Ectodermal cell (in vitro differentiated cells): ENCODE measurements around the gene MS4A8. TPM values are rescaled to one million over a fixed set of nuclear protein-coding genes. Genes with fewer than 3 reads are reported as not detected.
"Not testable (repeated sequence)": the region's sequence is repeated elsewhere in the genome, so short reads cannot be mapped to it uniquely, and the experiment has no call there.

Experiments used
- H3K27ac ChIP-seq: 2 replicates; pipeline ENCODE4 v1.7.0; 2013; ENCODE audit warnings: mild to moderate bottlenecking, low read depth, low read length; ENCODE audit not compliant: insufficient read depth, poor library complexity, severe bottlenecking
- H3K27me3 ChIP-seq: 2 replicates; pipeline ENCODE4 v1.7.0; 2013; ENCODE audit warnings: mild to moderate bottlenecking, low read length; ENCODE audit not compliant: insufficient read depth, control insufficient read depth, poor library complexity, severe bottlenecking
- H3K36me3 ChIP-seq: one replicate; pipeline ENCODE4 v1.7.0; 2013; ENCODE audit warnings: low read length; ENCODE audit not compliant: control insufficient read depth, insufficient read depth
- H3K4me1 ChIP-seq: one replicate; pipeline ENCODE4 v1.7.0; 2013; ENCODE audit warnings: low read length; ENCODE audit not compliant: control insufficient read depth, insufficient read depth
- H3K4me3 ChIP-seq: 2 replicates; pipeline ENCODE4 v1.7.0; 2013; ENCODE audit warnings: low read depth, low read length, control low read depth; ENCODE audit not compliant: insufficient read depth
- H3K9me3 ChIP-seq: 2 replicates; pipeline ENCODE4 v1.7.0; 2013; ENCODE audit warnings: mild to moderate bottlenecking, low read length, moderate library complexity; ENCODE audit not compliant: control insufficient read depth
- WGBS, 2 experiments: methylation state at CpG; one replicate each; pipeline ENCODE4 v1.1.7; 2013; ENCODE audit warnings: missing lambda C conversion rate in 2 of 2; 5-methylcytosine and 5-hydroxymethylcytosine counted together
- polyA plus RNA-seq, 4 experiments: library from polyadenylated mRNA; stranded (reverse); fragments of 50-300 nt; gene quantifications; one replicate each; pipeline ENCODE4 v1.2.3, GENCODE V29; 2013

MS4A8 gene
- not detected for polyA plus RNA-seq (2013, experiment 1 of 4)
- polyA plus RNA-seq (2013, experiment 2 of 4) = 0.21 TPM
- polyA plus RNA-seq (2013, experiment 3 of 4) = 0.27 TPM
- not detected for polyA plus RNA-seq (2013, experiment 4 of 4)

DNA sequence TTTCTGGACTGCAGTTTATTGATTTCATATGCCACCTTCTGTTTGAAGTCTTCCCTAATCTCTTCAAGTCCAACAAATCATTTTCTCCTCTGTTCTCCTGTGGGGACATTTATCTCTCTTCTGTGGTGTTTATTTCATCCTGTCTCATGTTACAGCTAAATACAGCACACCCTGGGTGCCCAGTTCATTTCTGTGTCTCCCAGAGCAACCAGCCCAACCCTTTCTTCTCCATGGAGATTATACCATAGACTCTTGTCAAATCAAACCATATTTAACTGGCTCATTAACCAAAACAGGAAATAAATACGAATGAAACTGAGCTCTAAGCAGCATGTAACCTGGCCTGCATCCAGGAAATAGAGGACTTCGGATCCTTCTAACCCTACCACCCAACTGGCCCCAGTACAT is at the start of gene MS4A8:
TSS of gene MS4A8 (plus strand) at position 329 of the 408 bp plus-strand sequence. CDS start 1,249 bp downstream, outside the sequence.
- WGBS, 2 experiments = 82 to 91% methylated on average over 2 of the region's 2 CpGs
- H3K27ac ChIP-seq = no peak within 1 kb of the TSS
- peaks cover 5% of the 10 kb centered on the region for H3K4me1 ChIP-seq
- H3K9me3 ChIP-seq = no peaks in the 10 kb centered on the region
- H3K36me3 ChIP-seq = no peaks in the 10 kb centered on the region
- no peaks in the 10 kb centered on the region for H3K27me3 ChIP-seq
- no peak within 1 kb of the TSS for H3K4me3 ChIP-seq

DNA sequence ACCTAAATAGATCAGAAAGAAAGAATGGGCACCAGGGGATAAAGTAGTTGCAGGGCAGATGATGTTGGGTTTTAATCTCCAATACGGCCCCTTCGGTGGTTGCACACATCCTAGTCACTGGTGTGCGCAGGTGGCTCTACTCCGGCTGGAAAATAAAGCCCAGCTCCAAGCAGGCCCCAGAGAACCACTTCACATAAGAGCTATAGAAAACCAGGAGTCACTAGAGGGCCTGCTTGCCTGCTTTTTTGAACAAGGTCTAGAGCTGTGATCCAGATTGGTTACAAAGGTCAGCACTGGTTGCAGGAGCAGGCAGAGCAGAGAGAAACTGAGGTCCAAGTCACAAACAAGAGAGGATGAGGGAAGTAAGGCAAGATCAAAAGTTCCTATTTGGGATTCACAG is 41.5 kb upstream of the MS4A8 start:
- H3K4me3 ChIP-seq = no peak overlapping the region
- H3K36me3 ChIP-seq = no peaks in the 10 kb centered on the region
- no peak overlapping the region for H3K27ac ChIP-seq
- H3K9me3 ChIP-seq = no peaks in the 10 kb centered on the region
- H3K4me1 ChIP-seq = no peaks in the 10 kb centered on the region
- no peaks in the 10 kb centered on the region for H3K27me3 ChIP-seq
- 95 to 96% methylated on average over 4 of the region's 4 CpGs for WGBS, 2 experiments

GRCh38 chr11:60658409-60658808 is 41.0 kb upstream of the MS4A8 start:
- no peak overlapping the region for H3K4me3 ChIP-seq
- no peaks in the 10 kb centered on the region for H3K4me1 ChIP-seq
- no peaks in the 10 kb centered on the region for H3K27me3 ChIP-seq
- H3K27ac ChIP-seq = no peak overlapping the region
- WGBS, 2 experiments = 95 to 100% methylated on average over 1 of the region's 1 CpG
- H3K9me3 ChIP-seq = no peaks in the 10 kb centered on the region
- H3K36me3 ChIP-seq = no peaks in the 10 kb centered on the region

DNA sequence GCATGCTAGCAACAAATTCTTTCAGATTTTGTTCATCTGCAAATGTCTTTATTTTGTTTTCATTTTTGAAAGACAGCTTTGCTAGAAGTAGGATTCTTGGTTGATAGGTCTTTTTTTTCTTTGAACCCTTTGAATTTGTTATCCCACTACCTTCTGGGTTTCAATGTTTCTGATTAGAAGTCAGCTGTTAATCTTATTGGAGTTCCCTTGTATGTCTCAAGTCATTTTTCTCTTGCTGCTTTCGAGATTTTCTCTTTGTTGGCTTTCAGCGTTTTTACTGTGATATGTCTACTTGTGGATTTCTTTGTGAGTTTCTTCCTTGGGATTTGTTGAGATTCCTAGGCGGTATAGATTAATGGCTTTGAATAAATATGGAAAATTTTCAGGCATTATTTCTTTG is 27.2 kb upstream of the MS4A8 start:
- H3K36me3 ChIP-seq = no peaks in the 10 kb centered on the region
- H3K27ac ChIP-seq = no peak overlapping the region
- 87 to 89% methylated on average over 2 of the region's 3 CpGs for WGBS, 2 experiments
- H3K4me3 ChIP-seq = no peak overlapping the region
- no peaks in the 10 kb centered on the region for H3K27me3 ChIP-seq
- H3K9me3 ChIP-seq = peaks cover 4% of the 10 kb centered on the region
- no peaks in the 10 kb centered on the region for H3K4me1 ChIP-seq

DNA sequence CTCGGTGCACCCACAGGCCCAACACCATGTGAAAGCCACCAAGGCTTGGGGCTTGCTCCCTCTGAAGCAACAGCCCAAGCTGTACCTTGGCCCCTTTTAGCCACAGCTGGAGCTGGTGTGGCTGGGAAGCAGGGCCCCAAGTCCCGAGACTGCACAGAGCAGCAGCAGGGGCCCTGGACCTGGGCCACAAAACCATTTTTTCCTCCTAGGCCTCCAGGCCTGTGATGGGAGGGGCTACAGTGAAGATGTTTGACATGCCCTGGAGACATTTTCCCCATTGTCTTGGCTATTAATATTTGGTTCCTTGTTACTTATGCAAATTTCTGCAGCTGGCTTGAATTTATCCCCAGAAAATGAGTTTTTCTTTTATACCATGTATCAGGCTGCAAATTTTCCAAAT is 21.2 kb upstream of the MS4A8 start:
- not testable (repeated sequence) for H3K4me3 ChIP-seq, H3K36me3 ChIP-seq, H3K4me1 ChIP-seq, H3K27ac ChIP-seq, H3K9me3 ChIP-seq, H3K27me3 ChIP-seq
- WGBS, 2 experiments = 93 to 94% methylated on average over 2 of the region's 2 CpGs

DNA sequence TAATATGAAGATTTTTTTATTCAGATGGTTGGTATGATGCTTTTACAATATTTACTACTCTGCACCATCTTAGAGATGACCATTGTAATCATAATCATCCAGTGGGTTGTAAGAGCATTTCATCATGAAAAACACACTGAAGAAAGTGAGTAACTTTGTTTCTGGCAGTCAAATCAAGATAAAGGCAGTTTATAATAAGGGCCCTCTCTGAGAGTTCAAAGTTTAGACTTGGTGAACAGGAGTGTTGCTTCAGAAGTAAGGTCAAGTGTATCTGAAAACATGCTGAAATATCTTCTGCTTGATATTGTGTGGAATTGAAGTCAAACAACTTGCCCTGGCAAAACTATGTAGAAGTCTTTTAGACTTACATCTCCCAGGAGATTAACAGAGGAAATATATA is 19.5 kb upstream of the MS4A8 start:
- H3K9me3 ChIP-seq = no peaks in the 10 kb centered on the region
- H3K27me3 ChIP-seq = no peaks in the 10 kb centered on the region
- no peaks in the 10 kb centered on the region for H3K4me1 ChIP-seq
- no peaks in the 10 kb centered on the region for H3K36me3 ChIP-seq
- no peak overlapping the region for H3K27ac ChIP-seq
- no peak overlapping the region for H3K4me3 ChIP-seq

GRCh38 chr11:60680455-60681119 is 18.8 kb upstream of the MS4A8 start:
- no peaks in the 10 kb centered on the region for H3K9me3 ChIP-seq
- no peaks in the 10 kb centered on the region for H3K4me1 ChIP-seq
- no peak overlapping the region for H3K27ac ChIP-seq
- 81 to 87% methylated on average over 3 of the region's 3 CpGs for WGBS, 2 experiments
- no peaks in the 10 kb centered on the region for H3K27me3 ChIP-seq
- no peak overlapping the region for H3K4me3 ChIP-seq
- H3K36me3 ChIP-seq = no peaks in the 10 kb centered on the region

DNA sequence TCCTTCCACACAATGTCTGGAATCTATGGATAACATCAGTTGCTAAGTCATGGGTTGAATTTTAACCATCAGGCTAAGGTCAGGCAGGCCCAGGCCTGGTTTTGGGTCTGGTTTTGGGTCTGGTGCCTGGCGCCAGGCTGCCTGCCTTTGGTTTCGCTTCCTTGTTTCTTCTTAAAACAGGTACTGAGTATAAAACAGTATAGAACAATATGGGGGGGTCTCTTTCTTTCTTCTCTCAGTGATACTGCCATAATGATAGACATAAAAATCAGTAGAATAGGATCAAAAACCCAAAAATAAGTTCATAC is 14.9 kb upstream of the MS4A8 start:
- not testable (repeated sequence) for H3K4me3 ChIP-seq, H3K36me3 ChIP-seq, H3K4me1 ChIP-seq, H3K9me3 ChIP-seq, H3K27ac ChIP-seq, H3K27me3 ChIP-seq
- WGBS, 2 experiments = 100% methylated on average over 1 to 2 of the region's 2 CpGs

GRCh38 chr11:60691661-60692060 is 7.8 kb upstream of the MS4A8 start:
- 88 to 89% methylated on average over 5 of the region's 5 CpGs for WGBS, 2 experiments
- Histone ChIP-seq H3K27ac (no peak overlapping the region), H3K9me3 (no peaks in the 10 kb centered on the region), H3K4me1 (no peaks in the 10 kb centered on the region), H3K27me3 (no peaks in the 10 kb centered on the region), H3K36me3 (no peaks in the 10 kb centered on the region), H3K4me3 (no peak overlapping the region)

- peaks cover 5% of the 10 kb centered on the region for H3K4me1 ChIP-seq
- H3K36me3 ChIP-seq = no peaks in the 10 kb centered on the region
- no peak overlapping the region for H3K4me3 ChIP-seq
- no peak overlapping the region for H3K27ac ChIP-seq
- no peaks in the 10 kb centered on the region for H3K27me3 ChIP-seq
- no peaks in the 10 kb centered on the region for H3K9me3 ChIP-seq
- 94 to 97% methylated on average over 5 of the region's 5 CpGs for WGBS, 2 experiments
These were observed 524 bp downstream of the MS4A8 start for GRCh38 chr11:60699936-60700335.
